Measurements from ENCODE around the gene NAV2. TPM values are rescaled to one million over a fixed set of nuclear protein-coding genes. Genes with fewer than 3 reads are reported as not detected.

Gene NAV2
- total RNA-seq, 1 experiment from 2014 or later, result 63.5 TPM

GRCh38 chr11:19790831-19791552 is 78.4 kb downstream of the NAV2 start:
- no peak overlapping the region for H3K4me3 Mint-ChIP-seq (ENCODE audit: unreplicated experiment)
- no peaks in the 10 kb centered on the region for H3K9me3 Mint-ChIP-seq (ENCODE audit: unreplicated experiment)
- no peak overlapping the region for H3K4me3 ChIP-seq (ENCODE audit: low read depth, low read length)
- no TSS peak for BruUV-seq (replicated peaks)
- DNase-seq, result no peak
- H3K9me3 ChIP-seq, result no peaks in the 10 kb centered on the region
- H3K27ac Mint-ChIP-seq (ENCODE audit: unreplicated experiment), result no peak overlapping the region
- H3K27me3 ChIP-seq (replicated peaks; ENCODE audit: control insufficient read depth, insufficient read depth, low read length), result no peaks in the 10 kb centered on the region
- no peaks in the 10 kb centered on the region for H3K36me3 ChIP-seq (ENCODE audit: control insufficient read depth, insufficient read depth, low read length)
- POLR2A ChIA-PET, result no interaction called here
- H3K4me1 ChIP-seq, result peaks cover 48% of the 10 kb centered on the region
- H3K27me3 Mint-ChIP-seq (ENCODE audit: insufficient read depth, unreplicated experiment), result no peaks in the 10 kb centered on the region
- no peak for TF ChIP-seq CTCF (IDR thresholded peaks at IDR 0.05; ENCODE audit: insufficient read depth in 1 of 2, low read depth in 1 of 2, low read length in 1 of 2, severe bottlenecking in 1 of 2, unreplicated experiment in 1 of 2)
- no peaks in the 10 kb centered on the region for H3K36me3 Mint-ChIP-seq (ENCODE audit: insufficient read depth, unreplicated experiment)
- H3K4me1 Mint-ChIP-seq (ENCODE audit: low read depth, unreplicated experiment), result peaks cover 52% of the 10 kb centered on the region
- intact Hi-C loops (cut with micrococcal nuclease; ENCODE audit: unreplicated experiment), result no loop called here
- CTCF ChIA-PET, result interaction anchor here (0.6 kb wide), 1 partner anchor 719 kb away, joined by 7 read pairs; no protein-coding TSS in a partner anchor

- Histone ChIP-seq H3K4me1 (peaks cover 48% of the 10 kb centered on the region), H3K9me3 (no peaks in the 10 kb centered on the region), H3K36me3 (ENCODE audit: control insufficient read depth, insufficient read depth, low read length) (no peaks in the 10 kb centered on the region), H3K4me3 (ENCODE audit: low read depth, low read length) (no peak overlapping the region), H3K27me3 (replicated peaks; ENCODE audit: control insufficient read depth, insufficient read depth, low read length) (no peaks in the 10 kb centered on the region)
- ChIA-PET POLR2A (interaction anchor here (0.6 to 0.7 kb wide), 3 partner anchors 12 to 384 kb away, joined by 4 to 7 read pairs (median 6); no protein-coding TSS in a partner anchor), CTCF (interaction anchor here (0.6 kb wide), 2 partner anchors 111 to 364 kb away, joined by 3 to 4 read pairs; no protein-coding TSS in a partner anchor)
- BruUV-seq (replicated peaks), result no TSS peak
- H3K36me3 Mint-ChIP-seq (ENCODE audit: insufficient read depth, unreplicated experiment), result no peaks in the 10 kb centered on the region
- DNase-seq, result peak in 1 of 2 experiments; percentile 46
- intact Hi-C loops (cut with micrococcal nuclease; ENCODE audit: unreplicated experiment), result no loop called here
- peak overlapping the region; percentile 45 for H3K27ac Mint-ChIP-seq (ENCODE audit: unreplicated experiment)
- no peak overlapping the region for H3K4me3 Mint-ChIP-seq (ENCODE audit: unreplicated experiment)
- TF ChIP-seq CTCF (IDR thresholded peaks at IDR 0.05; ENCODE audit: insufficient read depth in 1 of 2, low read depth in 1 of 2, low read length in 1 of 2, severe bottlenecking in 1 of 2, unreplicated experiment in 1 of 2), result no peak
- H3K9me3 Mint-ChIP-seq (ENCODE audit: unreplicated experiment), result no peaks in the 10 kb centered on the region
- no peaks in the 10 kb centered on the region for H3K27me3 Mint-ChIP-seq (ENCODE audit: insufficient read depth, unreplicated experiment)
- H3K4me1 Mint-ChIP-seq (ENCODE audit: low read depth, unreplicated experiment), result peaks cover 59% of the 10 kb centered on the region
Observed at GRCh38 chr11:19792510-19792909, 79.9 kb downstream of the NAV2 start.

GRCh38 chr11:19793326-19793725 is 80.7 kb downstream of the NAV2 start:
- BruUV-seq (replicated peaks), result no TSS peak
- CTCF ChIA-PET, result no interaction called here
- peaks cover 59% of the 10 kb centered on the region for H3K4me1 Mint-ChIP-seq (ENCODE audit: low read depth, unreplicated experiment)

More at GRCh38 chr11:19793326-19793725, 80.7 kb downstream of the NAV2 start:
- no peak for DNase-seq
- intact Hi-C loops (cut with micrococcal nuclease; ENCODE audit: unreplicated experiment), result no loop called here
- Mint-ChIP-seq H3K4me3 (ENCODE audit: unreplicated experiment) (no peak overlapping the region), H3K9me3 (ENCODE audit: unreplicated experiment) (no peaks in the 10 kb centered on the region), H3K36me3 (ENCODE audit: insufficient read depth, unreplicated experiment) (no peaks in the 10 kb centered on the region), H3K27ac (ENCODE audit: unreplicated experiment) (peak overlapping the region; percentile 44), H3K27me3 (ENCODE audit: insufficient read depth, unreplicated experiment) (no peaks in the 10 kb centered on the region)
- H3K4me3 ChIP-seq (ENCODE audit: low read depth, low read length), result no peak overlapping the region
- POLR2A ChIA-PET, result no interaction called here
- peaks cover 48% of the 10 kb centered on the region for H3K4me1 ChIP-seq
- no peak for TF ChIP-seq CTCF (IDR thresholded peaks at IDR 0.05; ENCODE audit: insufficient read depth in 1 of 2, low read depth in 1 of 2, low read length in 1 of 2, severe bottlenecking in 1 of 2, unreplicated experiment in 1 of 2)
- H3K36me3 ChIP-seq (ENCODE audit: control insufficient read depth, insufficient read depth, low read length), result no peaks in the 10 kb centered on the region
- H3K9me3 ChIP-seq, result no peaks in the 10 kb centered on the region
- no peaks in the 10 kb centered on the region for H3K27me3 ChIP-seq (replicated peaks; ENCODE audit: control insufficient read depth, insufficient read depth, low read length)
